Hematopoietic multipotent progenitor cell (in vitro differentiated cells): ENCODE measurements around the gene NTSR2. TPM values are rescaled to one million over a fixed set of nuclear protein-coding genes. Genes with fewer than 3 reads are reported as not detected.

ENCODE experiments used
- DNase-seq, 3 donors: peaks; one replicate each; pipeline ENCODE4 v3.0.0-alpha.2; 2011 to 2015; ENCODE audit warnings: low read depth in 2 of 3, low spot score in 2 of 3
- total RNA-seq: library from RNA; depleted of rRNA; stranded (reverse); fragments of >200 nt; gene quantifications from one replicate; pipeline ENCODE4 v1.2.3, GENCODE V29; 2012

NTSR2 gene
- total RNA-seq, 1 donor: not detected

DNA sequence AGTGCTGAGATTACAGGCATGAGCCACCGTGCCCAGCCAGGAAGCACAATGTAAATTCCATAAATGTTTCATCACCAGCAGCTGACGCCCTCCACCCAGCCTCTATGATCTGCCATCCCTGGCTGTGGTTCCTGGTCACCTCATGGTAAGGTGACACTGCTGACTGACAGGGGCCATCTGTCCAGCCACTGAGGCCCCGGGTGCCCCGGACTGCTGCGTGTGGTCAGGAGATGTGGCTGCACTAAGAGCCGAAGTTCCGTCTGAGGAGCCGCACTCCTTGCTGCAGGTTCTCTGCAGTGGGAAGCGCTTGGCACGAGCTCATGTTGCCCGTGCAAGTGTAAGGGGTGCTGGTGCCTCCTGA is 10.9 kb downstream of the NTSR2 start:
- DNase-seq: no peak

GRCh38 chr2:11658208-11659114 is 11.5 kb downstream of the NTSR2 start:
- DNase-seq: no peak

DNA sequence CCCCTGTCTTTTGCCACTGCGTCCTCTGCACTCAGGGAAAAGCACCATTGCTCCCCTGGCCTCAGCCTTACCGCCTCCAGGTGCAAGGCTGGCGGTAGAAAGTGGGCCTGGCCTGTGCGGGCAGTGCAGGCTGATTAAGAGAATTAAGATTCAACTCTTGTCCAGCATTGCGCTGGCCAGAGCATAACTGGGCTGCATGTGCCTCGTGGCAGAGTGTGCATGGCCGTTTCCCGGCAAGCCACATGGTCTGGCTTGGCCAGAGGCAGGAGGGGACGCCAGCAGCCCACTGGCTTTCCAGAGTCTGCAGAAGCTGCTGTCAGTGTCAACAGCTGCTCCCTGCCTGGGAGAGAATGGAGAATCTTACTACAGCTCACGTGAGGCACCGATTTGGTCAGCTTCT is 12.3 kb downstream of the NTSR2 start:
- no peak for DNase-seq

- DNase-seq: no peak
Observed at GRCh38 chr2:11657195-11657594, 12.8 kb downstream of the NTSR2 start.

DNA sequence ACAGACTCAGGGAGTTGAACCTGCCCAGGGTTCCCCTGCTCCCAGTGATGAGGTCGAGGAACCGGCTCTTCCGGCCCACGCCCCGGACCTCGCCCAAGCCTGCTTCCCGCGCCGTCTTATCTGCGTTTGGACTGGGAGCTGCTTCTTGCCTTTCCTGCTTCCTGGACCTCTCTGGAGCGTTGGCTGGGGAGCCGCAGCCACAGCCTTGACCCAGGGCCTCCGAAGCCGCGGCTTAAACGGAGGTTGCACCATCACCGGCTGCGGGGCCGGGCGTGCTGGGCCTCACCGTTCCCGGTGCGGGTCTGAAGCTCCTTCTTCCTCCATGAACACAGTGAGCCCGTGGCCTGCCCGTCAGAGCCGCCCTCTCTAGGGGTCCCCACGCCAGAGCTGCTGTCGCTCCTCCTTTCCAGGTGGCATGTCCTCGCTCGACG is 13.3 kb downstream of the NTSR2 start:
- no peak for DNase-seq

GRCh38 chr2:11656252-11656651 is 13.7 kb downstream of the NTSR2 start:
- DNase-seq: no peak

DNA sequence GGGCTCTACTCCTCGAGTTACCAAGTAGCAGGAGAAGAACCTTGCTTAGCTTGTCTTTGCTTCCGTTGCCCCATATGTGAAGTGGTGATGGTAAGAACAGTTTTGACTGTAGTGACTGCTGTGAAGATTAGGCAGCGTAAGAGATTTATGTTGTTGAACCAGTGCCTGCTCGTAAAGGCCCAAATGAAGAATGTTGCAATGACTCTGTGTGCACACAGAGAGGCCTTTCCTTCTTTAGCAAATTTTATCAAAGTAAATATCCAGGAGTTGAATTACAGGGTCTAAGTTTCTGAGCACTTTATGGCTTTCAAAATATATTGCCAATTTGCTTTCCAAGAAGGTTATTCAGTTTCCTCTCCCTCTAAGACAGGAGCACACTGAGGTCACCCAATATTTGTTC is 14.5 kb downstream of the NTSR2 start:
- no peak for DNase-seq

GRCh38 chr2:11652553-11652952 is 17.4 kb downstream of the NTSR2 start:
- DNase-seq: no peak

- no peak for DNase-seq
Observed at GRCh38 chr2:11651856-11652548, 18.0 kb downstream of the NTSR2 start.

DNA sequence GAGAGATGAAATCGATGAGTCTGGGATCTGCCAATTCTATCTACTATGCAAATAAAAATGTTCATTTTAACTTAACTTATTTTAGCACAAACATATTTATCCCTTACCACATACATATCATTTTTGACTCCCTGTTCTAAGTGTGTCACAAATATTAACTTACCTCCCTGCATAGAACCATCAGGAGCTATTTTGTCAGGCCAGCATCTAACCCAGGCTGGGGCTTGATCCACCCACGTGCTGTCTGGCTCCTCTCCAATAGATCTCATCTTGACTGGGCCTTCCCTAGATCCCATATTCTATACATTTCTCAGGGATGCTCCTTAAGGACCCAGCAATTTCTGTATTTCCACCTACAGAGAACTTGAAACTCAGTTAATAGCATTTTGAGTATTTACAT is 20.9 kb downstream of the NTSR2 start:
- DNase-seq: no peak

- no peak for DNase-seq
Observed at GRCh38 chr2:11647834-11648600, 22.0 kb downstream of the NTSR2 start.

GRCh38 chr2:11646530-11646929 is 23.5 kb downstream of the NTSR2 start:
- DNase-seq: no peak

- DNase-seq: no peak
Observed at GRCh38 chr2:11644293-11644692, 25.7 kb downstream of the NTSR2 start.

DNA sequence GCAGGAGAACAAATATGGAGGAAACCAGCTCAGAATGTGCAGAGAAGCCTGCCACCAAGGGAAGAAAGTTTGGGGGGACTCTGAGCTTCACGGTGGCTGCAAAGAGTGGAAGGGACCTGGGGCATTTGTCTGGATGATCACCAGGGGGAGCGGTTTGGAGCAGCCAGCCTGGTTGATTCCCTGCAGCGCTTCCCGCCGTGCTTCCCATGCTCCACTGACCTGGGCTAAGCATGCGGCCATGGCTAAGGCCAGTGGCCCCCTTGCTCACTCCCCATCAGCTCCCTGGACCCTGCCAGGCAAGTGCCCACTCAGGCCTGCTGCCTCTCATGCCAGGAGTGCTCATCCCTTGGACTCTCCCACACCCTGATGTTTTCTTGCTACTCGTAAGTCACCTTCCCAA is 27.0 kb downstream of the NTSR2 start:
- DNase-seq: no peak

DNA sequence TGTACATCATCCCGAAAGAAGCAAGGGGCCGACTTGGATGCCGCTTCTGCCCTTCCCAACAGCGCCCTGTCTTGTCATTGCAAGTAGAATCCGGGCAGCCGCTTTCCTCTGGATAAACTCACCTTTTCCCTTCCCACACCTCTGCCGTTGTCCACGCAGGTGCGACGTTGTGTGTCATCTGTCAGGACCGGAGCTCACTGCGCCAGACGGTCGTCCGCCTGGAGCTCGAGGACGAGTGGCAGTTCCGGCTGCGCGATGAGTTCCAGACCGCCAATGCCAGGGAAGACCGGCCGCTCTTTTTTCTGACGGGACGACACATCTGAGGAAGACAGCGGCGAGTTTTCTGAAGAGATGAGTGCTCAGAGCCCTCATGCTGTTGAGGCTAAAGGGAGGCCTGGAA is 29.9 kb downstream of the NTSR2 start:
- no peak for DNase-seq

DNA sequence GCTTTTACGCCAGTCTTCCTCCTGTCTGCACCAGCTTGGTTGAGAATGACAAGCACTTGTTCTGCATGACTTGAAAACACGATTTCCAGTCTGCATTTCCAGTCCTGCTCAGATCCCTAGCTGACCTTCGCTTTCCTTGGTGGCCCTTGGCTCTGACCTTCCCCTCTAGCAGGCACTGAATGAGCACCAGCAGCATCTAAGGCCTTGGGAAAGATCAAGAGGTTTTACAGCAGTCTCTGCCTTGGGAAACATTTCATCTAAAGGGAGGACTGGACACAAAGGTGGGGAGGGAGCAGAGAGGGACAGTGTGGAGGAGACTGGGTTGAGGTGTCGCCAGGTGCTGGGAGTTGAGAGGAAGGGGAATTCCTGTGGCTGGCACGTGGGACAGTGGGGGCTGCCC is 30.5 kb downstream of the NTSR2 start:
- no peak for DNase-seq

GRCh38 chr2:11637546-11637945 is 32.4 kb downstream of the NTSR2 start:
- no peak for DNase-seq

- DNase-seq: no peak
Observed at GRCh38 chr2:11636593-11637295, 33.3 kb downstream of the NTSR2 start.

DNA sequence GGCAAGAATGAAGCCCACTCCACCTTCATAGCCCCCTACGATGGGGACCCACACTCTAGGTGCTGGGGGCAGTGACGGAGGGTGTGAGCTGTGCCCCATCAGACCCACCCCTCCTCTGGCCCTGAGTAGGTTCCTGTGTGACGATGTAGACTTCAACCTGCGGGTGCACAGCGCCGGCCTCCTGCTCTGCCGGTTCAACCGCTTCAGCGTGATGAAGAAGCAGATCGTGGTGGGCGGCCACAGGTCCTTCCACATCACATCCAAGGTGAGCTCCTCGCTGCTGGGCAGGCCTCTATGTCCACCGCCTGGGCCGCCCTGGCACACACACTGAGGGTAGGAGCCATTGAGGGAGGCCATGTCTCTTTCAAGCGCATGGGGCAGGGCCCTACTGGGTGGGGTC is 34.9 kb downstream of the NTSR2 start:
- DNase-seq: no peak

- DNase-seq: no peak
Observed at GRCh38 chr2:11634584-11634983, 35.4 kb downstream of the NTSR2 start.
